GM15510 (cell line): ENCODE measurements around the gene MDFIC.

Experiments used
- POLR2A ChIP-seq: IDR thresholded peaks from 3 replicates; pipeline ENCODE4 v1.6.1; 2011; ENCODE audit warnings: borderline replicate concordance; ENCODE audit not compliant: insufficient read length; ENCODE audit errors: extremely low read depth

Gene MDFIC

DNA sequence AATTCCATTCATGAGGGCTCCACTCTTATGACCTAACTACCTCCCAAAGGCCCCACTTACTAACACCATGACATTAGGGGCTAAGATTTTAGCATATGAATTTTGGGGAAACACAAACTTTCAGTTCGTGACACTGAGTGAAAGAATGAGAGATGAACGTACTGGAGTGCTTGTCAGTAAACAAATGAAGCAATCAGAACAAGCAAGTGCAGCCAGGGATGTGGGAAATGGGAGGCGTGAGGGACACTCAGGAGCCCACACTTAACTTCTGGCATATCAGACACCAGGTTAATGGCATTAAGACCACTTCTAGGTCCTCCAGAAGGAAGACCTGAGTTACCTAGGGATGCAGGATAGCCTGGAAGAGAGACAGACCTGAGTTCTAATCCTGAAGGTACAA, 2.3 kb upstream of the MDFIC start:
- TF ChIP-seq POLR2A = no peak

- no peak for TF ChIP-seq POLR2A
These were observed 266 bp upstream of the MDFIC start for GRCh38 chr7:114921631-114922025.

GRCh38 chr7:114922652-114923402, 933 bp downstream of the MDFIC start:
- peak; percentile 20 for TF ChIP-seq POLR2A

DNA sequence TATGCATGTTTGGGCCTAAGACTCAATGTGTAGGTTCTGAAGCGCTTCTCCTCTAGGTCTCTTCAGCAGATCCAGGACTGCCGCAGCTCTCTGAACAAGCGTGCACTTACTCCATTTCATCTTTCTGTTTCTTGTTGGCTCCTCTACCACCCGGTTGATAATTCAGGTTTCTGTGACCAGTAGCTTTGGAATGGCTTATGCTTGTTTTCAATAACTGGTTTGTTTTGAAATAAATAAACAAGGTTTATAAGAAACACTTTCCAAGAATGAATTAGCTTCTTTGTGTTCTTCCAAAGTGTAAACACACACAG, 1.5 kb downstream of the MDFIC start:
- TF ChIP-seq POLR2A = no peak

- TF ChIP-seq POLR2A = no peak
These were observed 2.3 kb downstream of the MDFIC start for GRCh38 chr7:114924038-114924712.

GRCh38 chr7:114925434-114925833, 3.5 kb downstream of the MDFIC start:
- TF ChIP-seq POLR2A = no peak

- no peak for TF ChIP-seq POLR2A
These were observed 6.2 kb downstream of the MDFIC start for GRCh38 chr7:114928060-114928459.

GRCh38 chr7:114929570-114929969, 7.7 kb downstream of the MDFIC start:
- TF ChIP-seq POLR2A = no peak

DNA sequence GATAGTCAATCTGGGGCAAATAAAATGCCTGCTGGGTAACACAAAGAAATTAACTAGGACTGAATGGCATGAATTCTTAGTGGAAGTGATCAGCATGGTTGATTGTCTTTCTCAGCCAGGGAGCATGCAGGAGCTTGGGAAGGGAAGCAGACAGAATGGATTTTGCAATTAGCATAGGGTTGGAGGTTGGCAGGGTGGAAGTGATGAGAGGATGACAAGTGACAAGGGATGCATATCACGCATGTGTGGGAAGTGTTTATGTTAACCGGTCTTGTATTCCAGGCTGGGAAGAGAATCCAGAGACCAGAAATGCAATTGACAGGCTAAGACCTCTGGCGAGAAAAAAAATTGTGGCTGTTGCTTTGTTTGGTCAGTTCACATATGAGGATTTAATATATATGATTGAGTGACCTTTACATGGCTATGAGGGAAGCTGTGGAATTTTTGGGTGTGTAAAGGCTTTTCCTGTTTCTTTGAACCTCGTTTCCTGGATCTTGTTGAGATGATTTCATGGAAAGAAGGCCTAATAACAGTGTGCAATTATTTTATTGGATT, 8.3 kb downstream of the MDFIC start:
- TF ChIP-seq POLR2A = no peak

DNA sequence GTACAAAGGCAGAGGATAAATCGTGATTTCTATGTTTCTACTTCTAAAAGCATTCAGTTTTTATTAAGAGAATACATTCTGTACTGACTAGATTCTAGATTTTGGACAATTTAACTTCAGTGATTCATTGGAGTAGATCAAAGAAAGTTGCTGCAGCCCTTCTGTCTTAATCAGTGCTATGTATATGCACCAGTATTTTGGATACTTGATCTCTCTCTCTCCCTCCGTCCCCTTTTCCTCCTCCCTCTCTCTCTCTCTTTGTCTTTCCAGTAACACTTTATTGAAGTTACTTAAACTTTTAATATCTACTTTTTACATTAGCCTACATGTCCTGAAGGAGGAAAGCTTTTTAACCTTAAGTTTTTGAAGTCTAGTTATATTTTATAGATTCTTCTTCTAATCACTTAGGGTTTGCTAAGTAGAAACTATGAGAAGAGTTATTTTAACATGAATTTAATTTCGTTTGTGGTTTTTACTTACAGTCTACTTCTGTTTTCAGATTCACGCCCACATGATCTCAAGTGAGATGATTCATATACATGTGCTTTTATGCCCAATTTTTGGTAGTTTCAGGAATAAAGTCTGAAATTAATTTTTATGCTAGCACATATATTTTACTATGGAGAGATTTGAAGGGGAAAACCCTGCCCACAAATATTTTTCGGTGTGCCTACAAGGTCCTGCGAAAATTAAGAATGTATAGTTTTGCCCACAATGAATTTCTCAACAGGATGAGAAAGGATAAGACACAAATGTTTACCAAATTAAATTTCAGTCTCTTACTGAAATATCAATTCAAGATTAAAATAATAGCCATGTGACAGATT, 9.1 kb downstream of the MDFIC start:
- TF ChIP-seq POLR2A = no peak

DNA sequence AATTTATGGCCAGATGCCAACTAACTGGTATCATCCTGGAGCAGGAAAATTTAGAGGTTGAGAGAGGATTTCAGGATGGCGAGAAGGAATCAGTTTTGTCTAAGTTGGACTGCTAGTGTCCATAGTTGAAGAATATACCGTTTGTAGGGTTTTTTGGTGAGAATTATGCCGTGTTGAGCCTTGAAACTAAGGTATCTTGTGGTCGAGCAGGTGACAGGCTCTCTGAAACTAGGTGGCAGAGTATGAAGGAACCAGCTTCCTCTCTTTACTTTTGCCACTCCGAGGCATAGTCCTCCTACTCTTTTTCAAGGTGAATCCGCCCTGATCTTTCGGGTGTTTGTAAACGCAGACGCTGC, 9.7 kb downstream of the MDFIC start:
- TF ChIP-seq POLR2A = no peak

GRCh38 chr7:114932991-114933390, 11.1 kb downstream of the MDFIC start:
- no peak for TF ChIP-seq POLR2A

GRCh38 chr7:114933658-114934057, 11.8 kb downstream of the MDFIC start:
- TF ChIP-seq POLR2A = no peak

GRCh38 chr7:114934086-114934485, 12.2 kb downstream of the MDFIC start:
- TF ChIP-seq POLR2A = no peak

GRCh38 chr7:114934713-114935112, 12.8 kb downstream of the MDFIC start:
- TF ChIP-seq POLR2A = no peak

- no peak for TF ChIP-seq POLR2A
These were observed 14.6 kb downstream of the MDFIC start for GRCh38 chr7:114936471-114936870.

- TF ChIP-seq POLR2A = no peak
These were observed 15.6 kb downstream of the MDFIC start for GRCh38 chr7:114937446-114937845.

DNA sequence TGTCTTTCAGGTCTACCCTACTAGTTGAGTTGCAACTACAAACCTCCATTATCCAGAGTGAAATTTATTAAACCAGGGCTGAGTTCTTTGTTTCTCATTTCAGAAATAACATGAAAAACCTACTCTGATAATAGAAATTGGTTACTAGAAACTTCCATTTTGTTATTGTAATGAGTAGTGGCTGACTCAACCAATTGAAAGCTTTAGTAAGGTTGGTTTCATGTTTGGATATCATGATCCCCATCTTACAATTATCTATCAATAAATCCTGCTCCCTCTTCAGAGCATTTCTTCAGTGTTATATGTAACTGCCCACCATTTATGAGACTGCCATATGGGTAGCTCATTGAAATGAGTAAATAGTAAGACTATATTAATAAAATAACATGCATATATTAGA, 16.9 kb downstream of the MDFIC start:
- TF ChIP-seq POLR2A = no peak
